ENCODE results near the gene TNFAIP2.

- TF ChIP-seq CTCF (IDR thresholded peaks at IDR 0.05) (no peak), POLR2A (IDR thresholded peaks at IDR 0.05) (no peak)
These were observed 29.3 kb upstream of the TNFAIP2 start for GRCh38 chr14:103093856-103094405.
